K562 (cell line): ENCODE results near the gene ZBTB22. TPM values are rescaled to one million over a fixed set of nuclear protein-coding genes. Genes with fewer than 3 reads are reported as not detected.

Experiments
- ATAC-seq: fragments of 200-7000 bp; cut with Tn5 transposase; 3 replicates; pipeline ENCODE4 v1.9.1; 2020; ENCODE audit warnings: moderate library complexity
- BruUV-seq: library from RNA; stranded (reverse); fragments of 400-500 nt; replicated peaks from 2 replicates; lab custom pipeline; 2021; lab: Mats Ljungman, UMichigan
- CTCF ChIA-PET: fragments of 300-600 bp; formaldehyde crosslinking; extraction: SDS; loops from one replicate; lab custom pipeline; 2021; ENCODE audit warnings: low intra/inter-chr PET ratio; lab: Yijun Ruan, JAX
- POLR2A ChIA-PET: fragments of 300-600, 350-650 bp; sonication (Branson Sonifier 250); formaldehyde crosslinking; extraction: SDS; loops from one replicate; lab custom pipeline; 2021; ENCODE audit warnings: antibody characterized with exemption, inconsistent platforms; lab: Yijun Ruan, JAX
- DNase-seq, 4 experiments: peaks; one replicate each; pipeline versions ENCODE4 v3.0.0 to v3.0.0-alpha.2; 2011 to 2018; ENCODE audit warnings: low spot score in 3 of 4, mixed read lengths in 3 of 4; ENCODE audit errors: extremely low read depth in 1 of 4
- FAIRE-seq: peaks from 2 replicates; lab custom pipeline; 2011; peaks lifted over from hg19 to GRCh38; lab: Jason Lieb, UNC
- H2AFZ ChIP-seq: 2 replicates; pipeline ENCODE4 v1.6.0; 2011; ENCODE audit warnings: low read depth, low read length, control low read depth, inconsistent platforms
- H3K27ac ChIP-seq: fragments of 200-600 bp; 3 replicates; pipeline ENCODE4 v1.8.0; 2011; ENCODE audit warnings: low read depth, mild to moderate bottlenecking, control low read depth, inconsistent platforms, low read length, moderate library complexity, mixed read lengths; ENCODE audit errors: extremely low read depth
- H3K27me3 ChIP-seq, 2 experiments: fragments of 300-600 bp in 1 of 2; 2 replicates in 1 of 2; 3 replicates in 1 of 2; pipeline versions ENCODE4 v1.6.0 to v1.8.0; 2011; ENCODE audit warnings: inconsistent platforms in 2 of 2, low read length in 2 of 2, mild to moderate bottlenecking in 1 of 2, mixed read lengths in 1 of 2, moderate library complexity in 1 of 2; ENCODE audit not compliant: control insufficient read depth in 2 of 2, insufficient read depth in 2 of 2
- H3K36me3 ChIP-seq: fragments of 300-600 bp; 3 replicates; pipeline ENCODE4 v1.8.0; 2011; ENCODE audit warnings: mild to moderate bottlenecking, low read length, inconsistent platforms; ENCODE audit not compliant: control insufficient read depth, insufficient read depth
- H3K4me1 ChIP-seq, 2 experiments: fragments of 200-600 bp in 1 of 2; replicated peaks in 1 of 2; 2 replicates in 1 of 2; 3 replicates in 1 of 2; pipeline versions ENCODE4 v1.5.1 to v1.8.0; 2011; ENCODE audit warnings: inconsistent platforms in 2 of 2, low read length in 2 of 2, mild to moderate bottlenecking in 1 of 2, mixed read lengths in 1 of 2, moderate library complexity in 1 of 2; ENCODE audit not compliant: control insufficient read depth in 2 of 2, insufficient read depth in 2 of 2
- H3K4me2 ChIP-seq: 2 replicates; pipeline ENCODE4 v1.6.1; 2011; ENCODE audit warnings: low read length, control low read depth, inconsistent platforms, mixed read lengths; ENCODE audit not compliant: insufficient read depth
- H3K4me3 ChIP-seq: fragments of 200-600 bp; sonication (generic), shearing (Covaris generic); 2 replicates; pipeline ENCODE4 v1.5.1; 2016; ENCODE audit warnings: control low read depth, inconsistent platforms
- H3K79me2 ChIP-seq: fragments of 200-600 bp; 3 replicates; pipeline ENCODE4 v1.8.0; 2011; ENCODE audit warnings: low read length, inconsistent platforms; ENCODE audit not compliant: control insufficient read depth, insufficient read depth
- H3K9ac ChIP-seq, 2 experiments: 2 replicates each; pipeline versions ENCODE4 v1.6.0 to v1.6.1; 2011; ENCODE audit warnings: low read depth in 2 of 2, low read length in 2 of 2, control low read depth in 1 of 2, inconsistent platforms in 1 of 2, mild to moderate bottlenecking in 1 of 2, mixed read lengths in 1 of 2; ENCODE audit not compliant: insufficient read depth in 1 of 2
- H3K9me1 ChIP-seq: one replicate; pipeline ENCODE4 v1.6.0; 2011; ENCODE audit warnings: inconsistent platforms, mild to moderate bottlenecking, low read length, moderate library complexity; ENCODE audit not compliant: control insufficient read depth, insufficient read depth
- H3K9me3 ChIP-seq: replicated peaks from 2 replicates; pipeline ENCODE4 v1.5.1; 2011; ENCODE audit warnings: low read depth, low read length, inconsistent platforms; ENCODE audit not compliant: control insufficient read depth, insufficient read depth
- H4K20me1 ChIP-seq: replicated peaks from 2 replicates; pipeline ENCODE4 v1.6.1; 2011; ENCODE audit warnings: low read length, inconsistent platforms, mixed read lengths; ENCODE audit not compliant: control insufficient read depth, insufficient read depth
- CHD4 ChIP-seq: fragments of 200-600 bp; sonication (generic); IDR thresholded peaks from 3 replicates; pipeline ENCODE4 v1.6.1; 2012; ENCODE audit warnings: low read depth, mild to moderate bottlenecking, mixed read lengths, low read length, inconsistent platforms; ENCODE audit not compliant: insufficient read depth, insufficient replicate concordance, poor library complexity, severe bottlenecking
- KDM5B ChIP-seq: fragments of 200-600 bp; sonication (generic); IDR thresholded peaks from 2 replicates; pipeline ENCODE4 v1.6.1; 2012; ENCODE audit warnings: low read depth, mild to moderate bottlenecking, moderate library complexity, low read length, control low read depth, inconsistent platforms; ENCODE audit not compliant: insufficient replicate concordance
- POLR2AphosphoS2 ChIP-seq: IDR thresholded peaks from 2 replicates; pipeline ENCODE4 v1.6.1; 2012; ENCODE audit warnings: low read length, improper control_type of control experiment
- POLR2G ChIP-seq: fragments of 200-400 bp; formaldehyde crosslinking; IDR thresholded peaks from 2 replicates; pipeline ENCODE4 v1.6.1; 2017; ENCODE audit warnings: low read depth, mild to moderate bottlenecking, antibody characterized with exemption, low read length, moderate library complexity
- RBFOX2 ChIP-seq: fragments of 200-400 bp; formaldehyde crosslinking; IDR thresholded peaks from 2 replicates; pipeline ENCODE4 v1.6.1; 2017; ENCODE audit warnings: low read depth, mild to moderate bottlenecking, low read length, moderate library complexity
- ZNF133 ChIP-seq: fragments of 250-450 bp; sonication (Bioruptor Pico); IDR thresholded peaks from 2 replicates; pipeline ENCODE4 v1.4.0; 2020; ENCODE audit warnings: mild to moderate bottlenecking
- ZNF740 ChIP-seq, 3 experiments: fragments of 200-800 bp in 1 of 3; sonication (Bioruptor generic) in 1 of 3; sonication (generic) in 1 of 3; formaldehyde crosslinking in 1 of 3; IDR thresholded peaks; 2 replicates each; pipeline versions ENCODE4 v1.6.1 to v1.8.0; 2016 to 2022; ENCODE audit warnings: mild to moderate bottlenecking in 2 of 3, missing compliant biosample characterization in 2 of 3, missing genetic modification characterization in 2 of 3, missing genetic modification reagents in 1 of 3
- WGBS: fragments of 100-300 bp; shearing (Covaris generic); methylation state at CpG from one replicate; pipeline ENCODE4 v1.1.6; 2016; ENCODE audit warnings: low coverage, mixed read lengths; ENCODE audit not compliant: insufficient coverage; ENCODE audit errors: missing lambda C conversion rate; 5-methylcytosine and 5-hydroxymethylcytosine counted together
- in situ Hi-C: fragments of 300-500 bp; cut with MboI; formaldehyde crosslinking; loops from 4 replicates; pipeline ENCODE4 v1.15.0; 2018; ENCODE audit warnings: inconsistent platforms, mixed read lengths
- intact Hi-C: fragments of 100-400 bp; cut with micrococcal nuclease; formaldehyde crosslinking; loops from 2 replicates; pipeline ENCODE4 v1.14.2; 2022
- polyA plus RNA-seq, 8 experiments: library from polyadenylated mRNA; depleted of rRNA in 4 of 8; stranded (reverse) in 5 of 8; unstranded in 3 of 8; fragments of >200 nt; fragmentation: Nextera tagmentation in 2 of 8; fragmentation: Illumina TruSeq in 1 of 8; extraction: Ambion mirVana in 2 of 8; extraction: Trizol in 1 of 8; gene quantifications; 2 replicates each; pipeline versions ENCODE4 v1.2.1 to v1.2.3, GENCODE V29; 2011 to 2014; ENCODE audit warnings: inconsistent platforms in 1 of 8, missing spikeins in 1 of 8
- total RNA-seq, 7 experiments: library from RNA; depleted of rRNA in 6 of 7; stranded (reverse); fragments of >200 nt in 6 of 7; fragmentation: Illumina TruSeq in 2 of 7; extraction: Trizol in 2 of 7; gene quantifications; 2 replicates each; pipeline versions ENCODE4 v1.2.1 to v1.2.3, GENCODE V29; 2011 to 2021; ENCODE audit warnings: low replicate concordance in 1 of 7

ZBTB22 gene
- total and polyA plus RNA-seq, 9 of the 15 experiments (the other 6 are each of a cell fraction or from before 2014, with no cell fraction given): 0.21 to 11.9 (median 7.1) TPM

GRCh38 chr6:33292996-33293682 is 24.4 kb downstream of the ZBTB22 start:
- BruUV-seq: no TSS peak
- intact Hi-C loops (no loop called here), in situ Hi-C loops (no loop called here)
- CTCF ChIA-PET: no interaction called here
- DNase-seq (no peak), ATAC-seq (no peak), FAIRE-seq (no peak)
- peaks cover 66% of the 10 kb centered on the region for H3K36me3 ChIP-seq
- H3K9ac ChIP-seq: peak overlapping the region in 1 of 2 experiments; percentile 50; a peak in 2 of 4 replicates
- no peak overlapping the region for H3K4me2 ChIP-seq
- H3K4me1 ChIP-seq: peaks cover 21 to 30% of the 10 kb centered on the region in 2 experiments
- no peaks in the 10 kb centered on the region for H4K20me1 ChIP-seq
- H3K27ac ChIP-seq: no peak overlapping the region
- H3K9me3 ChIP-seq: no peaks in the 10 kb centered on the region
- no peaks in the 10 kb centered on the region for H3K27me3 ChIP-seq
- H2AFZ ChIP-seq: no peak overlapping the region
- WGBS: 81% methylated on average over 16 of the region's 16 CpGs
- H3K9me1 ChIP-seq: peaks cover 6% of the 10 kb centered on the region
- no peak for TF ChIP-seq CHD4
- TF ChIP-seq RBFOX2: peak; percentile 60
- 0 out of 2 replicates have a peak, but pooled peaks have one; percentile 38 for TF ChIP-seq POLR2AphosphoS2
- peak; percentile 7 for TF ChIP-seq KDM5B
- no peak for TF ChIP-seq ZNF133 (CRISPR knock-in tag)
- peak; percentile 43; the same call in 1 of the 2 replicates for TF ChIP-seq POLR2G
- 0 out of 2 replicates have a peak, but pooled peaks have one; percentile 17 for TF ChIP-seq ZNF740 (CRISPR knock-in tag; IDR thresholded peaks at IDR 0.05)
- no peak for TF ChIP-seq ZNF740 (tag; IDR thresholded peaks at IDR 0.05)
- H3K4me3 ChIP-seq: no peak overlapping the region
- POLR2A ChIA-PET: interaction anchor here (0.6 to 7.1 kb wide), 3 partner anchors 16 to 1155 kb away, joined by 3 to 90 read pairs (median 4); partner anchors contain the start of genes B3GALT4, RPS18 and VPS52
- peaks cover 46% of the 10 kb centered on the region for H3K79me2 ChIP-seq
